NCI-H1694 (cell line): ENCODE measurements around the gene TMEM256.
A peak's percentile ranks its signal among the peaks of the same experiment; 100 is the strongest.

ENCODE experiments used
- DNase-seq: peaks from one replicate; lab custom pipeline; 2025; lab: John Stamatoyannopoulos, UW

The TMEM256 gene

GRCh38 chr17:7403977-7404736, at the start of gene TMEM256:
TMEM256 (minus strand) TSS chr17:7404097; CDS start chr17:7404084, 13 bp downstream.
- DNase-seq = peak; percentile 99

GRCh38 chr17:7448461-7448860, 44.6 kb upstream of the TMEM256 start:
- DNase-seq = no peak

GRCh38 chr17:7445619-7445968, 41.7 kb upstream of the TMEM256 start:
- no peak for DNase-seq

- no peak for DNase-seq
These were observed 41.1 kb upstream of the TMEM256 start, which contains the start of gene CHRNB1 for GRCh38 chr17:7444682-7445618. CHRNB1 (plus strand) TSS chr17:7445061; CDS start chr17:7445128, 67 bp downstream.

- no peak for DNase-seq
These were observed 39.9 kb upstream of the TMEM256 start for GRCh38 chr17:7443499-7444485.

GRCh38 chr17:7442142-7442541, 38.2 kb upstream of the TMEM256 start:
- no peak for DNase-seq

GRCh38 chr17:7441266-7441665, 37.4 kb upstream of the TMEM256 start:
- DNase-seq = no peak

- no peak for DNase-seq
These were observed 36.9 kb upstream of the TMEM256 start for GRCh38 chr17:7440834-7441195.

- DNase-seq = no peak
These were observed 36.4 kb upstream of the TMEM256 start for GRCh38 chr17:7440113-7440833.

- DNase-seq = no peak
These were observed 35.7 kb upstream of the TMEM256 start, which contains the start of gene FGF11 for GRCh38 chr17:7439462-7440112. FGF11 (plus strand) TSS chr17:7439512; CDS start chr17:7439621, 109 bp downstream.

GRCh38 chr17:7438656-7439460, 35.0 kb upstream of the TMEM256 start:
- no peak for DNase-seq

- DNase-seq = peak; percentile 30
These were observed 34.2 kb upstream of the TMEM256 start for GRCh38 chr17:7437950-7438614.

- DNase-seq = no peak
These were observed 33.5 kb upstream of the TMEM256 start for GRCh38 chr17:7437369-7437863.

GRCh38 chr17:7436556-7437368, 32.9 kb upstream of the TMEM256 start:
- peak; percentile 71 for DNase-seq

- DNase-seq = peak; percentile 36
These were observed 32.0 kb upstream of the TMEM256 start for GRCh38 chr17:7435676-7436555.

GRCh38 chr17:7432296-7432695, 28.4 kb upstream of the TMEM256 start:
- DNase-seq = no peak

- no peak for DNase-seq
These were observed 27.3 kb upstream of the TMEM256 start for GRCh38 chr17:7431231-7431630.
